ENCODE data around the gene HMG20B. TPM values are rescaled to one million over a fixed set of nuclear protein-coding genes. Genes with fewer than 3 reads are reported as not detected.
"Not testable (repeated sequence)": the region's sequence is repeated elsewhere in the genome, so short reads cannot be mapped to it uniquely, and the experiment has no call there.

The HMG20B gene
- polyA plus RNA-seq, 1 donor = 76.6 TPM

DNA sequence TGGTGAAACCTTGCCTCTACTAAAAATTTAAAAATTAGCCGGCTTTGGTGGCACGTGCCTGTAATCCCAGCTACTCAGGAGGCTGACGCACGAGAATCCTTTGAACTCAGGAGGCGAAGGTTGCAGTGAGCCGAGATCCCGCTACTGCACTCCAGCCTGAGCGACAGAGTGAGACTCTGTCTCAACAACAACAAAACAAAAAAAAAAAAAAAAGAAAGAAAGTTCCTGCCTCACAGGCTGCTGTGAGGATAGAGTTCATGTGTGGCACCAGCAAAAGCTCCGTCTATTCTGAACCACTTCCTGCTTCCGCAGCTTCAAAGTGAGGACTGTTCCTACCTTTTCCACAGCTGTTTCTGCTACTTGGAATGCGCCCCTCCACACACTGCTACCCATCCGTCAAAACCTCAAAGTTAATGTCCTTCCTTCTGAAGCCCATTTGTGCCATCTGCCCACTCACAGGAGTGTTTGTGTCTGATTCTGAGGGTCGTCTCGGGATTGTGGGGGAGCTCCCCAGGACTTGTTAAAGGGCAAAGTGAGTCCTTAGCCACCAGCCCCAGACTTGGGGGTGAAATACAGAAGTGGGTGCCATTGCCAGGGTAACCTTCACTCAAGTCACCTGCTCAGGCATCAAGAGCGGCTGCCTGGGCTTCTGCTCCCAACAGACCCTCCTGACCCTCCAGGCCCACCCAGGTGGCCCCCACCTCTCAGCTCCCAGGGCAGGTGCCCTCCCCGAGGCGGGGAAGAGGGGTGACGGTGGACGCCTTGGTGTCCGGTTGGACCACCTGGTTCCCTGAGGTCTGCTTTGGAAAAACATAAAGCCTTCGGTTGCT, 18.3 kb upstream of the HMG20B start:
- no peak for DNase-seq

DNA sequence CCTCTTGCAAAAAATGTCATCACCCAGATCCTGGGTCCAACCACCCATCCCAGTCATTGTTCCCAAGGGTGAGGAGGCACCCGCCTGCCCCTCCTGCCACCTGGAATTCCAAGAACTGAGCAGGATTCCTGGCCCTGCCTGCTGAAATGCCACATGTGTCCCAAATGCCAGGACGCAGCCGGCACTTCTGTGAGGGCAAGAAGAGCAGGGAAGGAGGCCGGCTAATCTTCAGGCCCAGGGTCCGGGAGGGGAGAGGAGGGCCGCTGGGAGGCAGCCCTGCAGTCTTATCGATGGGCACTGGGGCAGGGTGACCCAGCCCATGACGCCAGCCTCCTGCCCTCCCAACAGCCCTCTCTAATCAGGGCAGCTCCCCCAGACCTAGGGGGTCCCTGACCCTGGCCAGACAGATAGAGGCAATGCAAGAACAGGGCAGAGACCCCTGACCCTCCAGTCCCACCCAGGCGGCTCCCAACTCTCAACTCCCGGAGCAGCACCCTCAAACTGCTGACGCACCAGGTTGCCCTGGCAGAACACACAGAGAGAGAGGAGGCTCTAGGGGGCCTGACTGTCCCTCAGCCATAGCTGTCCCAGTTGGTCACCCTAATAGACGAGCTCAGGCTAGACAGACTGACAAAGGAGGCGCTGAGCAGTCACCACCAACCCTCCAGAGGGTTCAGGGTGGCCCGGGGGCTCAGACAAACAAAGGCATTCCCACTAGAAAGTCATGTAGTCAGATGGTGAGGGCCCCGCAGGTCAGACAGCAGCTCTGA, 16.9 kb upstream of the HMG20B start:
- no peak for DNase-seq

DNA sequence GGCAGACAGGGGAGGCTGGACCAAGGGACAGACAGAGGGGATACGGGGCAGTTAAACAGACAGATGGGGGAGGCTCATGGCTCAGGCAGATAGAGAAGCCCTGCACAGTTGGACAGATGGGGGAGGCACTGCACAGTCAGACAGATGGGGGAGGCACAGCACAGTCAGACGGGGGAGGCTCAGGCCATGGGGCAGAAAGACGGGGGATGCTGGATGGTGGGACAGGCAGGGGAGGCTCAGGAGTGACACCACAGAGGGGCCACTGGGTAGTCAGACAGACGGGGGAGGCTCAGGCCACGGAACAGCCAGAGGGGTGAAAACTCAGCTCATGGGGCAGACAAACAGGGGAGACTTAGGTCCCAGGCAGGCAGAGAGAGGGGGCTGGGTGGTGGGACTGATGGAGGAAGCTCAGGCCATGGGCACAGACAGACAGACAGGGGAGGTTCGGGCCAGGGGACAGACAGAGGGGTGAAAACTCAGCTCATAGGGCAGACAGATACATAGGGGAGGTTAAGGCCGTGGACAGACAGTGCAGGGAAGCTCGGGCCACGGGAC, 16.2 kb upstream of the HMG20B start:
- DNase-seq = no peak

DNA sequence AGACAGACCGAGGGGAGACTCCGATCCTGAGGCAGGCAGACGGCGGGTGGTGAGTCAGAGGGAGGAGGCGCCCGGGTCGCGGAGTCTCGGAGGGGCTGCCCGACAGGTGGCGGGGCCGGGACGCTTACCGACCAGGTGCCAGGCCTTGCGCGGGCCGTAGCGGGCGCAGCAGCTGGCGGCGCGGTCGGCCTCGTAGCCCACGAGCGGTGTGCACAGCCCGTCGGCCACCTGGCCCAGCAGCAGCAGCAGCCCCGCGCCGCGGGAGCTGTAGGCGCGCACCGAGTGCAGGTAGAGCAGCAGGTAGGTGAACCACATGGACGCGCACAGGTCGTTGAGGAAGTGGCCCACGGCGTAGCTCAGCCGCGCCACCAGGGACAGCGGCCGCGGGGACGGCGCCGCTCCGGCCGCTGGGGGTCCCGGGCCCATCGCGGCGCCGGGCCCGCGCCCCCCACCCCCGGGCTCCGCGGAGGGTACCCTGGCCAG, 15.7 kb upstream of the HMG20B start:
- DNase-seq = no peak

DNA sequence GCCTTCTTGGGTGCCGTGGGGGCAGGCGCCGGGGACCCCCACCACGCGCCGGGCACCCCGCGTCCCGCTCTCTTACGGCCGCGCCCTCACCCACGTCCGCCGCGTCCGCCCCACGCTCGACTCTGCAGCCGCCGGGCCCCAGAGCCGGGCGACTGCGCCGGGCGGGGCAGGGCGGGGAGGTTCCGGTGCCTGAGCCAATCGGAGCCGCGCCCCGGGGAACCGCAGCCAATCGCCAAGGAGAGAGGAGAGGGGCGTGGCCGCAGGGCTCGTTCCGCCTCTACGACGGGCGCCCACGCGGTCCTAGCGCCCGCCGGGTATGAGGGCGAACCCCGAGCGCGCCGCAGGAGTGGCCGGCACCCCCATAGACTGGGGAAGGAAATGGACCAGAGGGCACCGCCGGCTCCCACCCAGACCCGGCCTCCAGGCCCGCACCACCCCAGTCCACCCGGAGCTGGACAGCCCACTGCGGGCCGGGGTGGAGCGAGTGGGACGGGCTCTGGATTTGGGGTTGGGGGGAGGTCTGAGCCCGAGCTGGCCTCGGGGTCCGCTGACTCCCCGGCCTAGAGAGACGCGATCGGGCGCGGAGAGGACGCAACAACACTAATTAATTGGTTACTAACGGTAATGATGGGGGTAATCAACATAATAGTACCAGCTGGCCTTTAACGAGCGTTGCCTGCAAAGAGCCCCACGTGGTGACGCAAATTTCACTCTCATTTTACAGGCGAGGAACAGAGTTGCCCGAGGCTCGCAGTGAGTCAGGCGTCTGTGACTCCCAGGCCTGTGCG, 15.1 kb upstream of the HMG20B start, which contains the start of gene MFSD12:
MFSD12 (minus strand) TSS at position 126 of the 788 bp plus-strand sequence. CDS start 183 bp downstream, outside the sequence.
- peak; percentile 91 for DNase-seq

DNA sequence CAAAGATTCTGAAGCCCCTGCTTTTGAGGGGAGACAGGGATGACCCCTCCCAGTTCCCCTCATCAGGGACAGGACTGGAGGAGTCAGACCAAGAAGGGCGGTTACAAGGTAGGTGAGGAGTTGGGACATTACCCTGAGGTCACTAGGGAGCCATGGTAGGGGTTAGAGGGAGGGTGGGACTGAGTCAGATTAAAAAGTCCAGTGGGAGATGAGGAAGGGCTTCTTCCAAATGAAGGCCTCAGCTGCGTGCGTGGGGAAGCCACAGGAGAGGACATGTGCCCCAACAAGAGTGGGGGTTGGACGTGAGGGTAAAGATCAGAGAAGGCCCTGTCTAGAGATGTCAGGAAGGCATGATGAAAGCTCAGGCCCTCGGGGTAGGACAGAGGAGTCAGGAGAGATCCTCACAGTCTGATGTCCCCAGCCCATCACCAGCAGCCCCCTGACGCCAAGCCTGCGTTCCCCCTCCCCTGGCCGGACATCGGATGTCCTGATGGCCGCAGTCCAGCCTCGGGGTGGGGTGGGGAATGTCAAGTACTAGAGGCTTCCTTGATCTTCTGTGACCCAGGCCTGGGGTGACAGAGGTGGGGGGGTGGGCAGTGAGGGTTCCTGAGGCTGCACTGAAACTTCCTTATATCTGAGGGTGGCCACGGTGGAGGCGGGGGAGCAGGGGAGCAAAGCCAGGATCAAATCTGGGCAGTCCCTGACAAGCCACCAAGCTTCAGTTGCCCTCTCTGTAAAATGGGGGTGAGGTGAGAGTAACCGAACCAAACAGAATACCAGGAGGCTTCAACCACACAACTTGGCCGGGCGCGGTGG, 8.8 kb upstream of the HMG20B start:
- DNase-seq = no peak

DNA sequence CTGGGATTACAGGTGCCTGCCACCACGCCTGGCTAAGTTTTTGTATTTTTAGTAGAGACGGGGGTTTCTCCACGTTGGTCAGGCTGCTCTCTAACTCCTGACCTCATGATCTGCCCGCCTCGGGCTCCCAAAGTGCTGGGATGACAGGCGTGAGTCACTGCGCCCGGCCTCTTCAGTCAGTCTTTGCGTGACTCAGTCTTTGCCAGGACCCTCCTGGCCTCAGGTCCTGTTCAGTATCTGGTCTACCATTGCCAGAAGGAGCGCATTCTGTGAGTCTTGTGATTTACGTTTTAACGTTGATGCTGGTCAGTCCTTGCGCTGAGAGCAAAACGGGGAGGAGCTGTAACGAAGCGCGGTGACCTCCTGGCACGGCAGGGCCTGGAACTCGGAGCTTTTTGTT, 7.6 kb upstream of the HMG20B start:
- no peak for DNase-seq

DNA sequence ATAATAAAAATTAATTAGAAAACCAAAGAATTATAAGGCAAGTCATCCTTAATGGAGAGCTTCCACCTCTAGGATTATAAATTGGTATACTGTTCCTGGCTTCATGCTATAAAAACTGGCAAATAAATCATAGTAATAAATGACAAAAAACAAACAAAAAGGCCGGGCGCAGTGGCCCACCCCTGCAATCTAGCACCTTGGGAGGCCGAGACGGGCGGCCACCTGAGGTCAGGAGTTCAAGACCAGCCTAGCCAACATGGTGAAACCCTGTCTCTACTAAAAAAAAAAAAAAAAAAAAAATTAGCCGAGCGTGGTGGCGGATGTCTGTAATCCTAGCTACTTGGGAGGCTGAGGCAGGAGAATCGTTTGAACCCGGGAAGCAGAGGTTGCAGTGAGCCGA, 2.7 kb upstream of the HMG20B start:
- not testable (repeated sequence) for DNase-seq

DNA sequence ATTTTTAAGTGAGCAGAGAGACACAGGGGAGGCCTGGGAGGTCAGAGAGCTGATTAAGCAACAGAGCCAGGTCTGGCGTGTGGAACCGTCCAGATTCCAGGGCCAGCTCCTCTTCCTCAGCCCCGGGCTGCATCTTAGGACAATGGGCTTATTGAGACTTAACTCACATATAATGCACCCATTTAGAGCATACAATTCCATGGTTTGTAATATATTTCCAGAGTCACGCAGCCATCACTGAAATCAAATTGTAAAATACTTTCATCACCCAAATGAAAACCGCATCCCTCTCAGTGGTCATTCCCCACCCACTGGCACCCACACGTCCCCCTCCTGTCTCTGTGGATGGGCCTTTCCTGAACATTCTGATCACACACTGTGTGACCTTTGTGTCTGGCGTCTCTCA, 2.1 kb upstream of the HMG20B start:
- no peak for DNase-seq

DNA sequence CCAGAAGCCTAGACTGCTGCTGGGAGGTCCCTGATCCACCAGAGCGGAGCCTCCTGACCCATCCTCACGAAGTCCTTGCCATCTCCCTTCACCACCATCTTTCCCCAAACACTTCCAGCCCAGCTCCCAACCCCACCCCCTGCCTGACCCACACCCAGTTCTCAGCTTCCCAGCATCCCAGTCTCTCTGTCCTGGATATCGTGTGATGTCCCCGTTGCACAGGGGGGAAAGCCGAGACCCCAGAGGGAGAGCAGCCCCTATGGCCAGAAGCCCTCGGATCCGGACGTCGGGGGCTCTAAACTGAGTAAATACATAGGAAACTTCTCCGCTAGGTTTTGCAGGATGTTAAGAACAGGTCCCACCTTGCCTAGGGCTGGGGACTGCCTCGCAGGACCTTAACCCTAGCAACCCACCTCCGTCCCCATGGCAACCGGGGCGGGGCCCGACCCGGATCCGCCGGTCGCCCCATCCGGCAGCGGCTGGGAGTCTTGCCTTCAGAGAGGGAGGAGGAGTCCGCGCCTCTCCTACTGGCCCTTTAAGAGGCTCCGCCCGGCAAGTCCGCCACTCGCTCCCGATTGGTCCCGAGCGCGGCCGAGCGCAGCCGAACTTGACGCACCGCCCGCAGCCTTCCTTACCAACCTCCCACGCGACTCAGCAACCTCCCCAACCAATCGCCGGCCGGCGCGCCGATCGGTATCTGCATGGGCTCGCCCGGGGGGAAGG, 451 bp upstream of the HMG20B start:
- DNase-seq = peak; percentile 99

DNA sequence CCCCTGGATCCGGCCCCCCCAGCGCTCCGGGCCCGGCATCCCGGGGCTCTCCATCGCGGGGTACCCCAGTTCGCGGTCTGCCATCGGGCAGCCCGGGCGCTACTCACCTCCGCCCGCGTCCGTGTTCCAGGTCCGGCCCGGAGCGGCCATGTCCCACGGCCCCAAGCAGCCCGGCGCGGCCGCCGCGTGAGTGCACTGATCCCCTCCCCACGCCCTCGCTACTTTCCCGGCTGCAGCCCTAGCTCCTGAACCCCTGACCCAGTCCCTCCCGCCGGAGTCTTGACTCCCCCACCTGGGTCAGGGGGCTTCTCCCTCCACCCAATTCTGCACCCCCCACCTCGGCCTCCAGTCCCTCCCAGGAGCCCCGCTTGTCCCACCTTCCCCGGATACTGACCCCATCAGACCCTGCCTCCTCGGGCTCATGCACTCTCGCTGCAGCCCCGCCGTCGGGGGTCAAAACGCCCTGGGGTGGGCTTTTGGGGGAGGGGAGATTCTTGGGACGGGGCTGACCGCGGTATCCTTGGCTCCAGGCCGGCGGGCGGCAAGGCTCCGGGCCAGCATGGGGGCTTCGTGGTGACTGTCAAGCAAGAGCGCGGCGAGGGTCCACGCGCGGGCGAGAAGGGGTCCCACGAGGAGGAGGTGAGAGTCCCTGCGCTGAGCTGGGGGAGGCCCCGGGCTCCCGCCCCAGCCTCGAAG, 566 bp downstream of the HMG20B start:
- DNase-seq = no peak

DNA sequence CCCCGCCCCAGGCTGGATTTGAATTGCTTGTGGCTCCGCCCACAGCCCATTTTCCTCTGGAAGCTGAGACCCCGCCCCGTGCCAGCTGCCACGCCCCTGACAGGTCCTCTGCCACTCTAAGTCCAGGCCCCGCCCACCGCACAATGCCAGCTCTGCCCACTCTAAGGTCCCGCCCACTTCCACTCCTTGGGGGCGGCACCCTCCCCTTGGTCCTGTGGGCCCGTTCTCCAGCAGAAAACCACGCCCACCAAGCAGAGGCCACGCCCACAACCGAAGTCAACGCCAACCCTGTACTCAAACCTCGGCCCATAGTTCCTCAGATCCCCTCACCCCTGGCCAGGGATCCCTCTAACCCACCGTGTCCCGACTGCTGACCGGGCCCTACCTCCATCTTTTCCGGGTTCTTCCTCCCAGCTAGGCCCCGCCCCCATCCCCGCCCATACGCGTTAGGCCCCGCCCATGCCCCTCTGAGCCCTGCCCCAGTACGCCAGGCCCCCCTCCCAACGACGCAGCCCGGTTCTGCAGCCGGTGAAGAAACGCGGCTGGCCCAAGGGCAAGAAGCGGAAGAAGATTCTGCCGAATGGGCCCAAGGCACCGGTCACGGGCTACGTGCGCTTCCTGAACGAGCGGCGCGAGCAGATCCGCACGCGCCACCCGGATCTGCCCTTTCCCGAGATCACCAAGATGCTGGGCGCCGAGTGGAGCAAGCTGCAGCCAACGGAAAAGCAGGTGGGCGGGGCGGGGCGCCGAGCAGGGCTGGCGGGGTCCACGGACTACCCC, 1.3 kb downstream of the HMG20B start:
- peak; percentile 61 for DNase-seq

DNA sequence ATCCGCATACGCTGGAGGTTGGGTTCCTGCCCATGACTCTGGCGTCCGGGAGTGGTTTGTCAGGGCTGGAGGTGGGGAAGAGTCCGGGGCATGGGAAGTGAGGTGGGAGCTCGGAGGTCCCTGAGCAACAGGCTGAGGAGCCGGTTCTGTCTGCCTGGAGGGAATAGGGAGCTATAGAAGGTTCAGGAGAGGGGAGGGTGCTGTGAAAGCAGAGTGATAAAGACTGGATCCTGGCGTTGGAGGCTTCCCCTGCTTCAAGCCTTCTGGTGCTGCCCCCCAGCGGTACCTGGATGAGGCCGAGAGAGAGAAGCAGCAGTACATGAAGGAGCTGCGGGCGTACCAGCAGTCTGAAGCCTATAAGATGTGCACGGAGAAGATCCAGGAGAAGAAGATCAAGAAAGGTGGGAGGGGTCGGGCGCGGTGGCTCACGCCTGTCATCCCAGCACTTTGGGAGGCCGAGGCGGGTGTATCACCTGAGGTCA, 2.6 kb downstream of the HMG20B start:
- no peak for DNase-seq

DNA sequence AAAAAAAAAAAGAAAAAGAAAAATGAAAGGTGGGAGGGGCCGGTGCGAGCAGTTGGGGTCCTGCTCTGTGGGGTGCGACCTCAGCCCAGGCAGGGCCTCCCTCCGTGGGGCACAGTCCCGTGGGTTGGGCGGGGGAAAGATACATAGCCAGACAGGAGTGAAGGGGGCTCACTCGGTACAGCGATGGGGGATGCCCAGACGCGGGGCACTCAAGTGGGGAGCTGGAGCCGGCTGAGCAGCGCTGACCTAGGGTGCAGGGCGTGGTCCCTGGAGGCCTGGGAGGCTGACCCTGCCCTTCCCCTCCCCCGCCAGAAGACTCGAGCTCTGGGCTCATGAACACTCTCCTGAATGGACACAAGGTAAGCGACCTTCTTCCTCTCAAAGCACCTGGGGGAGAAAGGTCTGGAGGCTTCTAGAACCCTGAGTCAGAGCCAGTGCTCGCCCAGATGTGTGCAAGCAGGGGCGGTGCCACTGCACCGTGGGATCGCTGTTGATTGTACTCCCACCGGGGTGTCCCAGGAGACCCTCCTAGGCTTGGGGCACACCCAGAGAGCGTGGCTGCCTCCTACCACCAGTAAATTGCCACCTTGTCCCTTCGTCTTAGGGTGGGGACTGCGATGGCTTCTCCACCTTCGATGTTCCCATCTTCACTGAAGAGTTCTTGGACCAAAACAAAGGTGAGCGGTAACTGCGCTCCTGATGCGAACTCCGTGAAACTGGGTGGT, 3.4 kb downstream of the HMG20B start:
- no peak for DNase-seq

DNA sequence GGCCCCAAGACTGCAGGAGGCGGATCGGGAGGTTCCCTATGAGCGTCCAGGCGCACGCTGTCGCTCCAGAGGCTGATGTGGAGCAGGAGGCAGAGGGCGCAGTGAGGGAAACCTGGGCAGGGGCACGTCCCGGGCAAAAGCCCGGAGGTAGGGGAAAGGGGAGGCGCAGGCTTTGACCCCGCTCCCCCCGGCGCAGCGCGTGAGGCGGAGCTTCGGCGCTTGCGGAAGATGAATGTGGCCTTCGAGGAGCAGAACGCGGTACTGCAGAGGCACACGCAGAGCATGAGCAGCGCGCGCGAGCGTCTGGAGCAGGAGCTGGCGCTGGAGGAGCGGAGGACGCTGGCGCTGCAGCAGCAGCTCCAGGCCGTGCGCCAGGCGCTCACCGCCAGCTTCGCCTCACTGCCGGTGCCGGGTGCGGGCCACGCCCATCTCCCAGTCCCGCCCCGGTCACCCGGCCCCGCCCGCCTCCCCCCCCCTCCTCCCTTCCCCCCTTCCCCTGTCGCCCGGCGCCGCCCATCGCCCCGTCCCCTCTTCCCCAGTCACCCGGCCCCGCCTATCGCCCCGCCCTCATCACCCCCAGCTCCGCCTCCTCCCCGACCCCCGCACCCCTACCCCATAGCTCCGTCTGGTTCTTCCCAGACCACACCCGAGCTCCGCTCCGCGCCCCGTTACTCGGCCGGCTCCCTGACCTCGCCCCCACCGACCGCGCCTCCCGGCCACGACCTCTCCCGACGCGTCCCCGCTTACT, 4.1 kb downstream of the HMG20B start:
- no peak for DNase-seq

DNA sequence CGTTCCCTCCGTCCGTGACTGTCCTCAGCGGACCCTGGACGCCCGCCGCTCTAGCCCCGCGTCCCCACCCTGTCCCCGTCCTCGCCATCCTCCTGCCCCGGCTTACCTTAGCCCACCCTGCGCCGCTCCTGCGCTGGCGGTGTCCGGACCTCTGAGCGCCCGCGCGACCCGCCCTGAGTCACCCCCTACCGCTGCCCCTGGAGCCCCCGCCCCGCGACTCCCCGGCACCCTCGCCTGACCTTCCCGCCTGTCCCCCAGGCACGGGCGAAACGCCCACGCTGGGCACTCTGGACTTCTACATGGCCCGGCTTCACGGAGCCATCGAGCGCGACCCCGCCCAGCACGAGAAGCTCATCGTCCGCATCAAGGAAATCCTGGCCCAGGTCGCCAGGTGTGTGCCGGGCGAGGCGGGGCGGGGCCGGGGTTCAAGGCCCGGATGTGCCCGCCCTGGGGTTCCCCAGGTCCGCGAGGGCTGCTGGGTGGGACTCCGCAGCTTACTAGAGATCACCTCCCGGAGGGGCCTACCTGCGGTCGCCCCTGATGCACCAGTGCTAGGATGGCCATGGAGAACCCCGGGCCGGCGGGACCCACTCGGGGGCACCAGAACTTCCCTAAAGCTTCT, 5.1 kb downstream of the HMG20B start:
- DNase-seq = no peak

DNA sequence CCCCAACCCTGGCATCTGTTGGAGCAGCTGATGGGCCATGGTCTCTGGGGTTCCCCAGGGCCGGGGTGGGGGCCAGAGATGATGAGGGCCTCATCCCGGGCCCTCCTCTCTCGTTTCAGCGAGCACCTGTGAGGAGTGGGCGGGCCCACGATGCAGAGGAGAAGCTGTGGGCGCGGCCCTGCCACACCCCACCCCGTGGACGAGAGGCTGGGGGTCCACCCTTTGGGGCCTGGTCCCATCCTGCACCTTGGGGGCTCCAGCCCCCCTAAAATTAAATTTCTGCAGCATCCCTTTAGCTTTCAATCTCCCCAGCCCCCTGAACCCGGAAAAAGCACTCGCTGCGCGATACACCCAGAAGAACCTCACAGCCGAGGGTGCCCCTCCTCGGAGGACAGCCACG, 5.6 kb downstream of the HMG20B start:
- no peak for DNase-seq

Data from left kidney (tissue), 2 donors.